Nephron progenitor cell (in vitro differentiated cells): ENCODE data around the gene PI16.

ENCODE experiments used
- DNase-seq: peaks from one replicate; pipeline ENCODE4 v3.0.0; 2021
- H3K27ac Mint-ChIP-seq: 2 replicates; pipeline ENCODE4 v1.8.0; 2021; ENCODE audit warnings: mild to moderate bottlenecking, moderate library complexity, mixed read lengths
- H3K27me3 Mint-ChIP-seq: 2 replicates; pipeline ENCODE4 v1.8.0; 2021; ENCODE audit warnings: mild to moderate bottlenecking, low read depth, mixed read lengths; ENCODE audit not compliant: poor library complexity
- H3K36me3 Mint-ChIP-seq: 2 replicates; pipeline ENCODE4 v1.8.0; 2021; ENCODE audit warnings: low read depth, mixed read lengths
- H3K4me1 Mint-ChIP-seq: 2 replicates; pipeline ENCODE4 v1.8.0; 2021; ENCODE audit warnings: mixed read lengths
- H3K4me3 Mint-ChIP-seq: 2 replicates; pipeline ENCODE4 v1.8.0; 2021; ENCODE audit warnings: mild to moderate bottlenecking, moderate library complexity, mixed read lengths
- H3K9me3 Mint-ChIP-seq: 2 replicates; pipeline ENCODE4 v1.8.0; 2021; ENCODE audit warnings: mild to moderate bottlenecking, moderate library complexity, mixed read lengths
- CTCF ChIP-seq: fragments of 200-600 bp; sonication (generic); IDR thresholded peaks from 2 replicates; pipeline ENCODE4 v1.5.0; 2021; ENCODE audit warnings: antibody characterized with exemption

PI16 gene

GRCh38 chr6:37004044-37004980 lies 49.8 kb downstream of the PI16 start:
- H3K9me3 Mint-ChIP-seq: peaks cover 4% of the 10 kb centered on the region
- no peak for DNase-seq
- peaks cover 20% of the 10 kb centered on the region for H3K27me3 Mint-ChIP-seq
- H3K36me3 Mint-ChIP-seq: no peaks in the 10 kb centered on the region
- no peak overlapping the region for H3K4me3 Mint-ChIP-seq
- TF ChIP-seq CTCF: no peak
- H3K4me1 Mint-ChIP-seq: peaks cover 52% of the 10 kb centered on the region
- no peak overlapping the region for H3K27ac Mint-ChIP-seq

- H3K4me1 Mint-ChIP-seq: peaks cover 45% of the 10 kb centered on the region
- no peak for TF ChIP-seq CTCF
- DNase-seq: no peak
- no peak within 1 kb of the TSS for H3K4me3 Mint-ChIP-seq
- H3K9me3 Mint-ChIP-seq: peaks cover 4% of the 10 kb centered on the region
- H3K27me3 Mint-ChIP-seq: peaks cover 22% of the 10 kb centered on the region
- H3K36me3 Mint-ChIP-seq: no peaks in the 10 kb centered on the region
- no peak within 1 kb of the TSS for H3K27ac Mint-ChIP-seq
Measured at GRCh38 chr6:37005061-37005810, 50.7 kb downstream of the PI16 start, which contains the start of gene FGD2. TSS of gene FGD2 (plus strand) at chr6:37005655. CDS start at chr6:37005818, 163 bp downstream.

GRCh38 chr6:37005827-37006567 lies 51.5 kb downstream of the PI16 start:
- no peak overlapping the region for H3K27ac Mint-ChIP-seq
- TF ChIP-seq CTCF: no peak
- H3K4me1 Mint-ChIP-seq: peaks cover 38% of the 10 kb centered on the region
- no peak overlapping the region for H3K4me3 Mint-ChIP-seq
- DNase-seq: no peak
- H3K27me3 Mint-ChIP-seq: peaks cover 27% of the 10 kb centered on the region
- H3K36me3 Mint-ChIP-seq: no peaks in the 10 kb centered on the region
- no peaks in the 10 kb centered on the region for H3K9me3 Mint-ChIP-seq

GRCh38 chr6:37006793-37007339 lies 52.3 kb downstream of the PI16 start:
- Mint-ChIP-seq H3K27ac (peak overlapping the region; percentile 23), H3K4me1 (peaks cover 33% of the 10 kb centered on the region), H3K4me3 (no peak overlapping the region), H3K9me3 (no peaks in the 10 kb centered on the region), H3K36me3 (no peaks in the 10 kb centered on the region), H3K27me3 (peaks cover 29% of the 10 kb centered on the region)
- TF ChIP-seq CTCF: no peak
- no peak for DNase-seq

- Mint-ChIP-seq H3K27ac (no peak overlapping the region), H3K9me3 (no peaks in the 10 kb centered on the region), H3K4me1 (peaks cover 27% of the 10 kb centered on the region), H3K27me3 (peaks cover 27% of the 10 kb centered on the region), H3K36me3 (no peaks in the 10 kb centered on the region), H3K4me3 (no peak overlapping the region)
- no peak for TF ChIP-seq CTCF
- DNase-seq: no peak
Measured at GRCh38 chr6:37007340-37008043, 53.0 kb downstream of the PI16 start.
